ENCODE results near the gene CLCNKB. TPM values are rescaled to one million over a fixed set of nuclear protein-coding genes. Genes with fewer than 3 reads are reported as not detected.
A peak's percentile ranks its signal among the peaks of the same experiment; 100 is the strongest.

CLCNKB gene
- total and polyA plus RNA-seq, 2 of the 13 experiments (the other 11 are each of a cell fraction or from before 2014, with no cell fraction given), result 0.04 TPM; not detected in 1

GRCh38 chr1:15994590-15995351 is 48.8 kb upstream of the CLCNKB start (continued):
- TF ChIP-seq ZNF646 (CRISPR knock-in tag; IDR thresholded peaks at IDR 0.05) (no peak), KDM6A (CRISPR knock-in tag; IDR thresholded peaks at IDR 0.05; ENCODE audit: low read depth) (0 out of 2 replicates have a peak, but pooled peaks have one; percentile 33), HMG20B (CRISPR knock-in tag; conservative IDR thresholded peaks at IDR 0.05) (no peak), KDM1A (CRISPR knock-in tag; IDR thresholded peaks at IDR 0.05) (peak; percentile 22; the same call in 1 of the 2 replicates), ZNF326 (CRISPR knock-in tag; IDR thresholded peaks at IDR 0.05; ENCODE audit: borderline replicate concordance) (no peak), MLX (CRISPR knock-in tag; IDR thresholded peaks at IDR 0.05) (no peak), SATB2 (CRISPR knock-in tag; IDR thresholded peaks at IDR 0.05) (no peak), CENPT (CRISPR knock-in tag; IDR thresholded peaks at IDR 0.05; ENCODE audit: low read depth) (no peak), CTCF (CRISPR knock-in tag; IDR thresholded peaks at IDR 0.05) (peak; percentile 95), SPEN (CRISPR knock-in tag; IDR thresholded peaks at IDR 0.05; ENCODE audit: low read depth) (no peak; the same call in 1 of the 2 replicates), SMAD9 (CRISPR knock-in tag; IDR thresholded peaks at IDR 0.05) (no peak), ZNF207 (IDR thresholded peaks at IDR 0.05; ENCODE audit: borderline replicate concordance) (no peak), ZNF777 (CRISPR knock-in tag; IDR thresholded peaks at IDR 0.05) (no peak), ZNF75D (CRISPR knock-in tag; IDR thresholded peaks at IDR 0.05; ENCODE audit: borderline replicate concordance) (no peak), FOSL2 (CRISPR knock-in tag; IDR thresholded peaks at IDR 0.05) (peak; percentile 27; the same call in 1 of the 2 replicates), TCF7L2 (IDR thresholded peaks at IDR 0.05; ENCODE audit: low read depth, low read length) (no peak), ZNF841 (CRISPR knock-in tag; IDR thresholded peaks at IDR 0.05; ENCODE audit: borderline replicate concordance) (no peak), HNF1B (CRISPR knock-in tag; IDR thresholded peaks at IDR 0.05) (0 out of 2 replicates have a peak, but pooled peaks have one; percentile 64), ZNF234 (CRISPR knock-in tag; conservative IDR thresholded peaks at IDR 0.05) (no peak), ZBTB7A (CRISPR knock-in tag; IDR thresholded peaks at IDR 0.05) (peak; percentile 92)

All from HepG2 (cell line).